ENCODE results near the gene EPSTI1.
"Not testable (repeated sequence)": the region's sequence is repeated elsewhere in the genome, so short reads cannot be mapped to it uniquely, and the experiment has no call there.

EPSTI1 gene

GRCh38 chr13:42991898-42992763 lies at the start of gene EPSTI1:
EPSTI1 (minus strand) TSS chr13:42992241; CDS start chr13:42992165, 76 bp downstream.
- DNase-seq, result peak; percentile 94

GRCh38 chr13:43041369-43041921 lies 49.4 kb upstream of the EPSTI1 start:
- DNase-seq, result peak; percentile 39

- not testable (repeated sequence) for DNase-seq
Observed at GRCh38 chr13:43040581-43041368, 48.7 kb upstream of the EPSTI1 start.

GRCh38 chr13:43039966-43040365 lies 47.9 kb upstream of the EPSTI1 start:
- DNase-seq, result no peak

- no peak for DNase-seq
Observed at GRCh38 chr13:43036351-43037250, 44.6 kb upstream of the EPSTI1 start.

GRCh38 chr13:43033038-43033437 lies 41.0 kb upstream of the EPSTI1 start:
- no peak for DNase-seq

- DNase-seq, result no peak
Observed at GRCh38 chr13:43031881-43032280, 39.8 kb upstream of the EPSTI1 start.

GRCh38 chr13:43030548-43030947 lies 38.5 kb upstream of the EPSTI1 start:
- no peak for DNase-seq

GRCh38 chr13:43026262-43026661 lies 34.2 kb upstream of the EPSTI1 start:
- DNase-seq, result no peak

- peak; percentile 80 for DNase-seq
Observed at GRCh38 chr13:43023289-43023963, 31.4 kb upstream of the EPSTI1 start, which contains the start of gene DNAJC15. DNAJC15 (plus strand) TSS chr13:43023586; CDS start chr13:43023627, 41 bp downstream.

GRCh38 chr13:43022934-43023288 lies 30.9 kb upstream of the EPSTI1 start:
- DNase-seq, result no peak

- no peak for DNase-seq
Observed at GRCh38 chr13:43021926-43022670, 30.1 kb upstream of the EPSTI1 start.

GRCh38 chr13:43020794-43021193 lies 28.8 kb upstream of the EPSTI1 start:
- no peak for DNase-seq

- no peak for DNase-seq
Observed at GRCh38 chr13:43019811-43020210, 27.8 kb upstream of the EPSTI1 start.

- DNase-seq, result no peak
Observed at GRCh38 chr13:43016226-43016625, 24.2 kb upstream of the EPSTI1 start.

GRCh38 chr13:43014162-43014561 lies 22.1 kb upstream of the EPSTI1 start:
- DNase-seq, result no peak

- no peak for DNase-seq
Observed at GRCh38 chr13:43009506-43009905, 17.5 kb upstream of the EPSTI1 start.

- DNase-seq, result no peak
Observed at GRCh38 chr13:43008596-43008995, 16.6 kb upstream of the EPSTI1 start.

- DNase-seq, result no peak
Observed at GRCh38 chr13:43006893-43007631, 15.0 kb upstream of the EPSTI1 start.

- DNase-seq, result no peak
Observed at GRCh38 chr13:43005460-43006236, 13.6 kb upstream of the EPSTI1 start.

All from RPMI8226 (cell line).